Osteocyte (in vitro differentiated cells): ENCODE data around the gene DYRK1A. TPM values are rescaled to one million over a fixed set of nuclear protein-coding genes. Genes with fewer than 3 reads are reported as not detected.

Source experiments
- DNase-seq: peaks from one replicate; pipeline ENCODE4 v3.0.0; 2021; ENCODE audit warnings: mixed read lengths; ENCODE audit not compliant: unreplicated experiment; ENCODE audit errors: extremely low spot score
- H3K27ac Mint-ChIP-seq: one replicate; pipeline ENCODE4 v1.8.0; 2021; ENCODE audit warnings: mild to moderate bottlenecking, mixed read lengths; ENCODE audit not compliant: unreplicated experiment
- H3K27me3 Mint-ChIP-seq: one replicate; pipeline ENCODE4 v1.8.0; 2021; ENCODE audit warnings: mixed read lengths; ENCODE audit not compliant: unreplicated experiment
- H3K36me3 Mint-ChIP-seq: one replicate; pipeline ENCODE4 v1.8.0; 2021; ENCODE audit warnings: mixed read lengths; ENCODE audit not compliant: unreplicated experiment
- H3K4me1 Mint-ChIP-seq: one replicate; pipeline ENCODE4 v1.8.0; 2021; ENCODE audit warnings: mixed read lengths; ENCODE audit not compliant: unreplicated experiment
- H3K4me3 Mint-ChIP-seq: one replicate; pipeline ENCODE4 v1.8.0; 2021; ENCODE audit warnings: mild to moderate bottlenecking, moderate library complexity, mixed read lengths; ENCODE audit not compliant: unreplicated experiment
- H3K9me3 Mint-ChIP-seq: one replicate; pipeline ENCODE4 v1.8.0; 2021; ENCODE audit warnings: mixed read lengths; ENCODE audit not compliant: unreplicated experiment
- total RNA-seq: library from RNA; stranded (reverse); gene quantifications from 2 replicates; pipeline ENCODE4 v1.2.1, GENCODE V29; 2021
- TF ChIP-seq, protein P1 (sequence below): fragments of 200-600 bp; sonication (generic); IDR thresholded peaks from 2 replicates; pipeline ENCODE4 v1.5.0; 2021; ENCODE audit warnings: antibody characterized with exemption, mild to moderate bottlenecking, moderate library complexity

Gene DYRK1A
- total RNA-seq, 1 donor from 2014 or later, result 63.2 TPM

DNA sequence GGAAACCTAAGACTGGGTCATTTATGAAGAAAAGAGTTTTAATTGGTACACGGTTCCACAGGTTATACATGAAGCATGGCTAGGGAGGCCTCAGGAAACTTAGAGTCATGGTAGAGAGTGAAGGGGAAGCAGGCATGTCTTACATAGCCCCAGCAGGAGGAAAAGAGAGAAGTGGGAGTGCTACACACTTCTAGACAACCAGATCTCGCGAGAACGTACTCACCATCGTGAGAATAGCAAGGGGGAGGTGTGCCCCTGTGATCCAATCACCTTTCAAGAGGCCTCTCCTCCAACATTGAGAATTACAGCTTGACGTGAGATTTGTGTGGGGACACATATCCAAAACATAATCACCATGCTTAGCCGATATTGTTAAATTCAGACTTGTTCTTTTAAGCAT is 62.8 kb downstream of the DYRK1A start:
- Mint-ChIP-seq H3K4me3 (no peak overlapping the region), H3K27ac (no peak overlapping the region), H3K9me3 (no peaks in the 10 kb centered on the region), H3K36me3 (peaks cover 16% of the 10 kb centered on the region), H3K27me3 (no peaks in the 10 kb centered on the region), H3K4me1 (peaks cover 15% of the 10 kb centered on the region)
- DNase-seq, result no peak
- TF ChIP-seq, protein P1, sequence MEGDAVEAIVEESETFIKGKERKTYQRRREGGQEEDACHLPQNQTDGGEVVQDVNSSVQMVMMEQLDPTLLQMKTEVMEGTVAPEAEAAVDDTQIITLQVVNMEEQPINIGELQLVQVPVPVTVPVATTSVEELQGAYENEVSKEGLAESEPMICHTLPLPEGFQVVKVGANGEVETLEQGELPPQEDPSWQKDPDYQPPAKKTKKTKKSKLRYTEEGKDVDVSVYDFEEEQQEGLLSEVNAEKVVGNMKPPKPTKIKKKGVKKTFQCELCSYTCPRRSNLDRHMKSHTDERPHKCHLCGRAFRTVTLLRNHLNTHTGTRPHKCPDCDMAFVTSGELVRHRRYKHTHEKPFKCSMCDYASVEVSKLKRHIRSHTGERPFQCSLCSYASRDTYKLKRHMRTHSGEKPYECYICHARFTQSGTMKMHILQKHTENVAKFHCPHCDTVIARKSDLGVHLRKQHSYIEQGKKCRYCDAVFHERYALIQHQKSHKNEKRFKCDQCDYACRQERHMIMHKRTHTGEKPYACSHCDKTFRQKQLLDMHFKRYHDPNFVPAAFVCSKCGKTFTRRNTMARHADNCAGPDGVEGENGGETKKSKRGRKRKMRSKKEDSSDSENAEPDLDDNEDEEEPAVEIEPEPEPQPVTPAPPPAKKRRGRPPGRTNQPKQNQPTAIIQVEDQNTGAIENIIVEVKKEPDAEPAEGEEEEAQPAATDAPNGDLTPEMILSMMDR, result no peak

DNA sequence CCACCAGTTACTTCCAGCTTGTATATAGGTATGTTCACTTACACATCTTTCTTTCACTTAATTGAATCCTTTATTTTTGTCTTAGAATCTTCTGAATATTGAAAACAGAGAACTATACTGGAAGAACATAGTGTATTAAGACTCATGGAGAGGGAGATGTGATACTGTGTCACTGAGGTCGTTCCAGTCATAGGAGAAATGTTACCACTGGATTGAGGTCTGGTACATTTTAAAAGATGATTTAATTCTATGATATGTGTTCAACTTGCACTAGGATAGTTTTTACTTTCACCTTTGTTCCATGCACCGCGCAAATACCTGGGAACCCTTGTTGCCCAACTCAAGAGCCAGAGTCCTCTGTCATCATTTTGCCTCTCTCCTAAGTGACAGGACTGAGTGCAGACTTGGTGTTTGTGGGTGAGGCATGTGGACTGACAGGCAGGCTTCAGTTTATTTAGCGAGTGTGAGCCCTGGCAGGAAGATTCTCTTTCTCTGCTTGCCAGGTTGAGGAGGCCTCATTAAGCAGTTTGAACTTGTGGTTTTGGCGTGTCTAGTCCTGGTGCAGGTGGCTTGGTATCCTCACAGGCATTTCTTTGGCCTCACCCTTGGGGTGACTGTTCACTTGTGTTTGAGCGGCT is 63.7 kb downstream of the DYRK1A start:
- H3K27ac Mint-ChIP-seq, result no peak overlapping the region

DNA sequence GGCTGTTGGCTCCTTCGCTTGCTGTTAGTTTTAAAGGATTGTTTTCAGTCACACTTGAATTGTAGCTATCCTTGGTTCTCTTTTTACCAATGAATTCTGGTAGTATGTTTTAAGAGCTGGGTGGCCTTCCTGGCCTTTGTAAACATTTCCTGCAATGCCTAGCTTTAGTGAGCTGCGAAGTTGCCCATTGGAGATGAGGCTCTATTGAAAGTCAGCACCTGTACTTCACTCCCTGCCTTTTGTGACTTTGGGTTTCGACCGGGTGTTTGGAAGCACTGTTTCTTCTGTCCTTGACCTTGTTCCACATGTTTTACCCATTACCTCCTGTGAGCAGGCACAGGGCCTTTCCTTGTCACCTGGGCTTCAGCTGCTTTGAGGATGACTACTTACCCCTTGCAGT is 64.7 kb downstream of the DYRK1A start:
- Mint-ChIP-seq H3K27me3 (no peaks in the 10 kb centered on the region), H3K9me3 (no peaks in the 10 kb centered on the region), H3K4me1 (peaks cover 15% of the 10 kb centered on the region), H3K36me3 (peaks cover 9% of the 10 kb centered on the region), H3K27ac (no peak overlapping the region), H3K4me3 (no peak overlapping the region)
- no peak for DNase-seq
- TF ChIP-seq, protein P1, result no peak

More for the DNA sequence above, 63.7 kb downstream of the DYRK1A start:
- TF ChIP-seq, protein P1, result no peak
- H3K27me3 Mint-ChIP-seq, result no peaks in the 10 kb centered on the region
- peaks cover 15% of the 10 kb centered on the region for H3K4me1 Mint-ChIP-seq
- H3K9me3 Mint-ChIP-seq, result no peaks in the 10 kb centered on the region
- DNase-seq, result no peak
- no peak overlapping the region for H3K4me3 Mint-ChIP-seq
- peaks cover 16% of the 10 kb centered on the region for H3K36me3 Mint-ChIP-seq

DNA sequence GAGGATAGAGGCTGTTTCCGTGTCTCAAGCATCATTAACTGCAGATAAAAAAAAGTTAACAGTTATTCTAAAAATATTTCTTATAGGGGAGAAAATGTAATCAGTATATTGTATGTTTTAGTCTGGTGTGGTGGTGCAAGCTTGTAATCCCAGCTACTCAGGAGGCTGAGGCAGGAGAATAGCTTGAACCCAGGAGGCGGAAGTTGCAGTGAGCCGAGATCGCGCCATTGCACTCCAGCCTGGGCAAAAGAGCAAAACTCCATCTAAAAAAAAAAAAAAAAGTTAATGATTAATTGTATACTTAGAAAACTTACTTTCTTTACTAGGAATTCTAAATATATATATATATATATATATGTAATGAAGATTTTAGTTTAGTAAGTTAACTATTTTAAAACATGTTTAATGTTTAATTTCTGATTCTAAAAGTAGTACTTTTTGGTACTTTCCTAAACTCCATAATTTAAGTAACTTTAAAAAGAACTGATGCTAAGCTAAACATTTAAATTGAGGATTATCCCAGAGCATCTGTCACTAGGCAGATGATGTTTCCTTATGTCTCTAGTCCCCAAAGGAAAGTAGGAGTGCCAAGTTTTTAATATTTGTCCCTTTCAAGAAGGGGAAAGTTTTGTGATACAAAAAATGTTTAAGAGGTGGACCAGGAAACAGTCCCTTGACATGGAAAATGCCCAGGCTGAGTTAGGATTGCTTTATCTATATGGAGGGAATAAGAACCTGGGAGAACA is 66.3 kb downstream of the DYRK1A start:
- peaks cover 8% of the 10 kb centered on the region for H3K36me3 Mint-ChIP-seq
- H3K4me1 Mint-ChIP-seq, result peaks cover 17% of the 10 kb centered on the region

DNA sequence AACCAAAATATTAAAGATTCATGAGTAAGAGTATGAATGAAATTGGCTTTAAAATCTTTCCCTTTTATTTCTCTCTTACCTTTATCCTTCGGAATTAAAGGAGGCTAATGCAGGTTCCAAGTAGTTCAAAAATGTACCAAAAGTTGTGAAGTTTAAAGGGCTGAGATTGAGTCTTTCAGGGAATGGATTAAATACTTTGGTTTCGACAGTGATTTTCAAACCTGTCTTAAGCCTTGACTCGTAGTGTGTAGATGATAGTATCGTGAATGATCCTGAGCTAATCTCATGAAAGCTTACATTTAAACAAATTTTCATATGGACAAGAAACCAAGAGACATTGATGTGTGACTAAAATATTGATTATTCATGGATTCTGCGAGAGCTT is 66.9 kb downstream of the DYRK1A start:
- TF ChIP-seq, protein P1, result no peak
- Mint-ChIP-seq H3K36me3 (peaks cover 8% of the 10 kb centered on the region), H3K27me3 (no peaks in the 10 kb centered on the region), H3K27ac (no peak overlapping the region), H3K4me3 (no peak overlapping the region), H3K4me1 (peaks cover 17% of the 10 kb centered on the region), H3K9me3 (no peaks in the 10 kb centered on the region)
- DNase-seq, result no peak

More for the DNA sequence above, 66.3 kb downstream of the DYRK1A start:
- DNase-seq, result no peak
- Mint-ChIP-seq H3K27ac (no peak overlapping the region), H3K4me3 (no peak overlapping the region), H3K9me3 (no peaks in the 10 kb centered on the region), H3K27me3 (no peaks in the 10 kb centered on the region)
- TF ChIP-seq, protein P1, result no peak
